ENCODE data around the gene ATP5F1C. TPM values are rescaled to one million over a fixed set of nuclear protein-coding genes. Genes with fewer than 3 reads are reported as not detected.

ATP5F1C gene
- total and polyA plus RNA-seq, 4 donors = 133 to 262 (median 205) TPM

GRCh38 chr10:7833210-7833609 is 45.2 kb downstream of the ATP5F1C start:
- DNase-seq (ENCODE audit: low spot score) = no peak
- H3K36me3 ChIP-seq (ENCODE audit: control insufficient read depth in 4 of 4, insufficient read depth in 3 of 4, low read depth in 1 of 4, low read length in 3 of 4) = peaks cover 0 to 2% (median 0%) of the 10 kb centered on the region in 4 donors
- H3K9me3 ChIP-seq (ENCODE audit: control insufficient read depth in 4 of 4, low read length in 3 of 4) = no peaks in the 10 kb centered on the region
- H3K4me3 ChIP-seq (ENCODE audit: low read depth in 1 of 3, low read length in 3 of 3) = no peak overlapping the region
- no peak overlapping the region for H3K9ac ChIP-seq (ENCODE audit: low read depth in 1 of 2, low read length in 2 of 2)
- TF ChIP-seq FOXA2 (IDR thresholded peaks at IDR 0.05) (no peak), GABPA (IDR thresholded peaks at IDR 0.05 in 1 of 2, conservative IDR thresholded peaks at IDR 0.05 in 1 of 2) (no peak), RAD21 (IDR thresholded peaks at IDR 0.05) (no peak), ATF3 (IDR thresholded peaks at IDR 0.05) (no peak), SP1 (IDR thresholded peaks at IDR 0.05) (no peak), HNF4A (conservative IDR thresholded peaks at IDR 0.05) (no peak), NR2F2 (IDR thresholded peaks at IDR 0.05) (no peak)
- TF ChIP-seq, protein P1, sequence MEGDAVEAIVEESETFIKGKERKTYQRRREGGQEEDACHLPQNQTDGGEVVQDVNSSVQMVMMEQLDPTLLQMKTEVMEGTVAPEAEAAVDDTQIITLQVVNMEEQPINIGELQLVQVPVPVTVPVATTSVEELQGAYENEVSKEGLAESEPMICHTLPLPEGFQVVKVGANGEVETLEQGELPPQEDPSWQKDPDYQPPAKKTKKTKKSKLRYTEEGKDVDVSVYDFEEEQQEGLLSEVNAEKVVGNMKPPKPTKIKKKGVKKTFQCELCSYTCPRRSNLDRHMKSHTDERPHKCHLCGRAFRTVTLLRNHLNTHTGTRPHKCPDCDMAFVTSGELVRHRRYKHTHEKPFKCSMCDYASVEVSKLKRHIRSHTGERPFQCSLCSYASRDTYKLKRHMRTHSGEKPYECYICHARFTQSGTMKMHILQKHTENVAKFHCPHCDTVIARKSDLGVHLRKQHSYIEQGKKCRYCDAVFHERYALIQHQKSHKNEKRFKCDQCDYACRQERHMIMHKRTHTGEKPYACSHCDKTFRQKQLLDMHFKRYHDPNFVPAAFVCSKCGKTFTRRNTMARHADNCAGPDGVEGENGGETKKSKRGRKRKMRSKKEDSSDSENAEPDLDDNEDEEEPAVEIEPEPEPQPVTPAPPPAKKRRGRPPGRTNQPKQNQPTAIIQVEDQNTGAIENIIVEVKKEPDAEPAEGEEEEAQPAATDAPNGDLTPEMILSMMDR (IDR thresholded peaks at IDR 0.05; ENCODE audit: low read depth, low read length, missing input control) = no peak
- no peaks in the 10 kb centered on the region for H3K4me1 ChIP-seq (ENCODE audit: control insufficient read depth in 4 of 4, insufficient read depth in 4 of 4, low read length in 3 of 4)
- H3K27me3 ChIP-seq (ENCODE audit: control insufficient read depth in 4 of 4, insufficient read depth in 4 of 4, low read length in 3 of 4) = no peaks in the 10 kb centered on the region
- H3K27ac ChIP-seq (ENCODE audit: low read depth in 1 of 2, low read length in 2 of 2) = no peak overlapping the region

DNA sequence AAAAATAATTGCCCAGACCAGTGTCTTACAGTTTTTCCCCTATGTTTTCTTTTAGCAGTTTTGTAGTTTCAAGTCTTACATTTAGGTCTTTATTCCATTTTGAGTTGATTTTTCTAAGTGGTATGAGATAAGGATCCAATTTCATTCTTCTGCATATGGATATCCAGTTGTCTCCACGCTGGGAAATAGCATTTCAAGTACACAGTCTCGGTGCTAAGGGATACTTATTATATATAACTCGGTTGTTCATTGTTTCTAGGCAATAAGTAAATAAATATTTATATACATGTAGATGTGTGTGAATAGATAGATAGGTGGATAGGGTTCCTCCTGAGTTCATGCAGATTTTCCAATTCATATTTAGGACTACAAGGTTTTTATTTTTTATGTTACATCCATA is 46.3 kb downstream of the ATP5F1C start:
- Histone ChIP-seq H3K4me3 (ENCODE audit: low read depth in 1 of 3, low read length in 3 of 3) (no peak overlapping the region), H3K27me3 (ENCODE audit: control insufficient read depth in 4 of 4, insufficient read depth in 4 of 4, low read length in 3 of 4) (no peaks in the 10 kb centered on the region), H3K4me1 (ENCODE audit: control insufficient read depth in 4 of 4, insufficient read depth in 4 of 4, low read length in 3 of 4) (no peaks in the 10 kb centered on the region), H3K36me3 (ENCODE audit: control insufficient read depth in 4 of 4, insufficient read depth in 3 of 4, low read depth in 1 of 4, low read length in 3 of 4) (peaks cover 0 to 2% (median 0%) of the 10 kb centered on the region in 4 donors), H3K9me3 (ENCODE audit: control insufficient read depth in 4 of 4, low read length in 3 of 4) (no peaks in the 10 kb centered on the region), H3K27ac (ENCODE audit: low read depth in 1 of 2, low read length in 2 of 2) (no peak overlapping the region), H3K9ac (ENCODE audit: low read depth in 1 of 2, low read length in 2 of 2) (no peak overlapping the region)
- DNase-seq (ENCODE audit: low spot score) = no peak
- no peak for TF ChIP-seq NR2F2 (IDR thresholded peaks at IDR 0.05)
- no peak for TF ChIP-seq YY1 (IDR thresholded peaks at IDR 0.05)
- no peak for TF ChIP-seq REST (IDR thresholded peaks at IDR 0.05)
- TF ChIP-seq RAD21 (IDR thresholded peaks at IDR 0.05) = no peak
- TF ChIP-seq, protein P2, sequence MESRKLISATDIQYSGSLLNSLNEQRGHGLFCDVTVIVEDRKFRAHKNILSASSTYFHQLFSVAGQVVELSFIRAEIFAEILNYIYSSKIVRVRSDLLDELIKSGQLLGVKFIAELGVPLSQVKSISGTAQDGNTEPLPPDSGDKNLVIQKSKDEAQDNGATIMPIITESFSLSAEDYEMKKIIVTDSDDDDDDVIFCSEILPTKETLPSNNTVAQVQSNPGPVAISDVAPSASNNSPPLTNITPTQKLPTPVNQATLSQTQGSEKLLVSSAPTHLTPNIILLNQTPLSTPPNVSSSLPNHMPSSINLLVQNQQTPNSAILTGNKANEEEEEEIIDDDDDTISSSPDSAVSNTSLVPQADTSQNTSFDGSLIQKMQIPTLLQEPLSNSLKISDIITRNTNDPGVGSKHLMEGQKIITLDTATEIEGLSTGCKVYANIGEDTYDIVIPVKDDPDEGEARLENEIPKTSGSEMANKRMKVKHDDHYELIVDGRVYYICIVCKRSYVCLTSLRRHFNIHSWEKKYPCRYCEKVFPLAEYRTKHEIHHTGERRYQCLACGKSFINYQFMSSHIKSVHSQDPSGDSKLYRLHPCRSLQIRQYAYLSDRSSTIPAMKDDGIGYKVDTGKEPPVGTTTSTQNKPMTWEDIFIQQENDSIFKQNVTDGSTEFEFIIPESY (IDR thresholded peaks at IDR 0.05) = no peak
- no peak for TF ChIP-seq TAF1 (conservative IDR thresholded peaks at IDR 0.05)
- TF ChIP-seq, protein P3, sequence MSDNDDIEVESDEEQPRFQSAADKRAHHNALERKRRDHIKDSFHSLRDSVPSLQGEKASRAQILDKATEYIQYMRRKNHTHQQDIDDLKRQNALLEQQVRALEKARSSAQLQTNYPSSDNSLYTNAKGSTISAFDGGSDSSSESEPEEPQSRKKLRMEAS (IDR thresholded peaks at IDR 0.05) = no peak
- TF ChIP-seq ATF3 (IDR thresholded peaks at IDR 0.05) = no peak
- TF ChIP-seq EGR1 (IDR thresholded peaks at IDR 0.05; ENCODE audit: low read depth in 2 of 2) = no peak
- no peak for TF ChIP-seq FOXA1 (IDR thresholded peaks at IDR 0.05)
- TF ChIP-seq JUND (IDR thresholded peaks at IDR 0.05) = no peak
- TF ChIP-seq FOXA2 (IDR thresholded peaks at IDR 0.05) = no peak
- TF ChIP-seq, protein P1 (IDR thresholded peaks at IDR 0.05; ENCODE audit: low read depth, low read length, missing input control) = no peak
- no peak for TF ChIP-seq GABPA (IDR thresholded peaks at IDR 0.05 in 1 of 2, conservative IDR thresholded peaks at IDR 0.05 in 1 of 2)
- no peak for TF ChIP-seq HNF4A (conservative IDR thresholded peaks at IDR 0.05)
- TF ChIP-seq SP1 (IDR thresholded peaks at IDR 0.05) = no peak
- 97% methylated on average over 3 of the region's 3 CpGs for WGBS

Measured in liver (tissue), 9 donors.